Heart left ventricle (tissue), 13 donors: ENCODE measurements around the gene AIMP2.

Experiments used
- POLR2A ChIP-seq, 2 donors: fragments of 450-650 bp; IDR thresholded peaks; one replicate each; pipeline ENCODE4 v1.6.1; 2017; ENCODE audit warnings: antibody characterized with exemption in 2 of 2, mild to moderate bottlenecking in 2 of 2, moderate library complexity in 2 of 2
- TF ChIP-seq, protein P1 (sequence below), 12 donors: fragments of 200-600 bp; sonication (generic) in 4 of 12; IDR thresholded peaks; one replicate each; pipeline versions ENCODE4 v1.5.0 to v1.8.0; 2018 to 2022; ENCODE audit warnings: antibody characterized with exemption in 12 of 12, mild to moderate bottlenecking in 5 of 12
- donor health status: ischemic (EF 13 %, LVEDD 7.1; RV severe dilation, severe dysfunction).
- donor health status: DM: no; HTN: yes; CAD: no.
- donor health status: DM: no; HTN: no; CAD: no.
- donor health status: ischemic (EF 25% LVEDD 6.9; RV normal size, moderate dysfunction).
- donor health status: ischemic (EF 25% LVEDD 5.7; RV mildly dilated, moderate dysfunction).
- donor health status: ischemic (EF 35%, LVEDD 5.7; RV mildly dilated, moderate dysfunction).
- donor health status: nonischemic (EF 11% LVEDD 7.7; RV severe dilation, severe dysfunction).
- donor health status: DM: yes; HTN: yes; CAD: no.
- donor health status: PGD.
- donor health status: ischemic (EF 29% LVEDD 5.4; RV normal size, mild dysfunction).
- donor health status: nonischemic (EF 23%, LVEDD 6.1; RV moderate dilation, normal function).

DNA sequence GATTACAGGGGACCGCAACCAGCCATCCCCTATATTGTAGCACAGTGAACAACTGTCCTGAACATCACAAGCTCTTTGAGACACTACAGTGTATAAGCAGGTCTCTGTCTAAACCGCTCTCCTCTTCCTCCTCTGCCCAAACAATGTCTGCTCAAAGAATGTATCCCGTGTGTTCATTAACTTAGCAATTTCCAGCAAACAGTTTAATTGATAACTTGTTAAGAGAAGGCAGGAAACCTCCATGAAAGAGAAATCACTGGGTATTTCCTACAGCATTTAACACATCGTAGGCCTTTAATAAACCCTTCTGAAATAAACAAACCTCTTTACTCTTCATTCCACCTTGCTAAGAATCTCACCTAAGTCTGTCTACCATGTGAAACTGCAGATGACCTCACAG is 1.7 kb upstream of the AIMP2 start:
- TF ChIP-seq POLR2A (IDR thresholded peaks at IDR 0.05) = no peak
- TF ChIP-seq, protein P1, sequence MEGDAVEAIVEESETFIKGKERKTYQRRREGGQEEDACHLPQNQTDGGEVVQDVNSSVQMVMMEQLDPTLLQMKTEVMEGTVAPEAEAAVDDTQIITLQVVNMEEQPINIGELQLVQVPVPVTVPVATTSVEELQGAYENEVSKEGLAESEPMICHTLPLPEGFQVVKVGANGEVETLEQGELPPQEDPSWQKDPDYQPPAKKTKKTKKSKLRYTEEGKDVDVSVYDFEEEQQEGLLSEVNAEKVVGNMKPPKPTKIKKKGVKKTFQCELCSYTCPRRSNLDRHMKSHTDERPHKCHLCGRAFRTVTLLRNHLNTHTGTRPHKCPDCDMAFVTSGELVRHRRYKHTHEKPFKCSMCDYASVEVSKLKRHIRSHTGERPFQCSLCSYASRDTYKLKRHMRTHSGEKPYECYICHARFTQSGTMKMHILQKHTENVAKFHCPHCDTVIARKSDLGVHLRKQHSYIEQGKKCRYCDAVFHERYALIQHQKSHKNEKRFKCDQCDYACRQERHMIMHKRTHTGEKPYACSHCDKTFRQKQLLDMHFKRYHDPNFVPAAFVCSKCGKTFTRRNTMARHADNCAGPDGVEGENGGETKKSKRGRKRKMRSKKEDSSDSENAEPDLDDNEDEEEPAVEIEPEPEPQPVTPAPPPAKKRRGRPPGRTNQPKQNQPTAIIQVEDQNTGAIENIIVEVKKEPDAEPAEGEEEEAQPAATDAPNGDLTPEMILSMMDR (IDR thresholded peaks at IDR 0.05) = no peak
